ENCODE data around the gene LMO7. TPM values are rescaled to one million over a fixed set of nuclear protein-coding genes. Genes with fewer than 3 reads are reported as not detected.

Gene LMO7
- total and polyA plus RNA-seq, 2 experiments from 2014 or later, result 139 to 232 TPM

DNA sequence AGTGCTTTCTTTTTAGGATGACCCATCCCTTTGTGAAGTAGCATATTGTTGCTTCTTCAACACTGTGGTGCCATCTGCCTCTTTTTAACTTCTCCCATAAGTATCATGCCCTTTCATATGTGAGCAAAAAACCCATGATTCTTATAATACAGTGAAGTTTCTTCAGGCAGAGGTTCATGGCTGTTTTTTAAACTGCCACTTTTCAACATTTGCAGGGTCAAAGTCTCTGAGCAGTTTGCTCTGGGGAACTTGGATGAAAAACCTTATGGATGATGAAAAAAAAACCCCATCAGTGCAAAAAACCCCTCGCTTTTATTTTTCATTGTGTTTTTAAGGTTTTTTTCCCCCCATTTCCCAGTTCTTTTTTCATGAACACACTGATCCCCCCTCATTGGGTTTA is 158.5 kb downstream of the LMO7 start:
- H3K9me3 ChIP-seq (ENCODE audit: low read depth), result no peaks in the 10 kb centered on the region
- no peak for TF ChIP-seq CTCF (IDR thresholded peaks at IDR 0.05; ENCODE audit: low read depth, low read length)
- DNase-seq (ENCODE audit: low read depth in 1 of 2, low spot score in 1 of 2), result no peak
- H3K4me3 ChIP-seq, result no peak overlapping the region
- H3K4me1 ChIP-seq (ENCODE audit: low read depth), result peaks cover 18% of the 10 kb centered on the region
- H3K36me3 ChIP-seq, result no peaks in the 10 kb centered on the region
- no peaks in the 10 kb centered on the region for H3K27me3 ChIP-seq
- no peak overlapping the region for H3K27ac ChIP-seq

DNA sequence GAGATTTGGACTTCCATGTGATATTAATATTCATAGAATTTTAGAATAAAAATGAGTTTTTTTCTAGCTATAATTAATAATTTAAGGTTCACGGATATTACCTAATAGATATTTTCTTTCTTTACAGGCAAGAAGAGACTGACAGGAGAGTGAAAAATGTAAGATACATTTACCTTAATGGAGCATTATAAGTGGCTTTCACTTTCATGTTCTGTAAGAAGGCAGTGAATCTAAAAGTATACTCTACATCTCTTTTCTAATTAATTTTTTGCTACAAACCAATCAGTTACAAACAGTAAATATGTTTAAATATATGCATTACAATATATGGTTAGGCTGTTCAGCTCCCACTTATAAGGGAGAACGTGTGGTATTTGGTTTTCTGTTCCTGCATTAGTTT is 159.1 kb downstream of the LMO7 start:
- Histone ChIP-seq H3K36me3 (no peaks in the 10 kb centered on the region), H3K9me3 (ENCODE audit: low read depth) (no peaks in the 10 kb centered on the region), H3K4me1 (ENCODE audit: low read depth) (peaks cover 18% of the 10 kb centered on the region), H3K27ac (no peak overlapping the region), H3K27me3 (no peaks in the 10 kb centered on the region), H3K4me3 (no peak overlapping the region)
- no peak for DNase-seq (ENCODE audit: low read depth in 1 of 2, low spot score in 1 of 2)
- no peak for TF ChIP-seq CTCF (IDR thresholded peaks at IDR 0.05; ENCODE audit: low read depth, low read length)

DNA sequence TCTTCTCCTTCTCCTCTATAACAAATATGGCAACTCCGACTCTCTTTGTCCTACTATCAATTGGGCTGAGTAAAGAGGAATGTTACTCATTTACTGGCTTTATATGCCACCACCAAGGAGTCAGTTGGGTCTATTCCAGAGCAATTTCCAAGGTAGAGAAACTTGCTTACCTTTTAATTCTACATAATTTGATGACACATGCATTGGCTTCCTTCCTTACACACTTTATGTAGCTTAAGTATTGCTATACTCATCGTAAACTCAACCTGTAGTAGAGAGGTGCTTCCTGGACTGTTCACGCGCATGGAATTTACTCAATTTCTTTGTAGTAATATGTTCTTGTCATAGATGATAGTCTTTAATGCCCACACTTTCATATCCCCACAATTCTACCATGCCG is 160.7 kb downstream of the LMO7 start:
- Histone ChIP-seq H3K27ac (no peak overlapping the region), H3K36me3 (no peaks in the 10 kb centered on the region)
- DNase-seq (ENCODE audit: low read depth in 1 of 2, low spot score in 1 of 2), result no peak

GRCh38 chr13:75797239-75797638 is 161.1 kb downstream of the LMO7 start:
- no peak for DNase-seq (ENCODE audit: low read depth in 1 of 2, low spot score in 1 of 2)
- Histone ChIP-seq H3K27ac (no peak overlapping the region), H3K4me3 (no peak overlapping the region), H3K4me1 (ENCODE audit: low read depth) (peaks cover 23% of the 10 kb centered on the region), H3K9me3 (ENCODE audit: low read depth) (no peaks in the 10 kb centered on the region), H3K36me3 (no peaks in the 10 kb centered on the region), H3K27me3 (no peaks in the 10 kb centered on the region)
- no peak for TF ChIP-seq CTCF (IDR thresholded peaks at IDR 0.05; ENCODE audit: low read depth, low read length)

More for the DNA sequence above, 160.7 kb downstream of the LMO7 start:
- no peak for TF ChIP-seq CTCF (IDR thresholded peaks at IDR 0.05; ENCODE audit: low read depth, low read length)
- Histone ChIP-seq H3K4me3 (no peak overlapping the region), H3K27me3 (no peaks in the 10 kb centered on the region), H3K9me3 (ENCODE audit: low read depth) (no peaks in the 10 kb centered on the region), H3K4me1 (ENCODE audit: low read depth) (peaks cover 23% of the 10 kb centered on the region)

- no peaks in the 10 kb centered on the region for H3K36me3 ChIP-seq
- H3K4me3 ChIP-seq, result no peak overlapping the region
- no peaks in the 10 kb centered on the region for H3K27me3 ChIP-seq
- DNase-seq (ENCODE audit: low read depth in 1 of 2, low spot score in 1 of 2), result no peak
- peaks cover 21% of the 10 kb centered on the region for H3K4me1 ChIP-seq (ENCODE audit: low read depth)
- no peak for TF ChIP-seq CTCF (IDR thresholded peaks at IDR 0.05; ENCODE audit: low read depth, low read length)
- H3K9me3 ChIP-seq (ENCODE audit: low read depth), result no peaks in the 10 kb centered on the region
- H3K27ac ChIP-seq, result no peak overlapping the region
Observed at GRCh38 chr13:75797719-75798118, 161.6 kb downstream of the LMO7 start.

All from cardiac muscle cell (in vitro differentiated cells and primary cell).